ENCODE results near the gene PBX3.

- TF ChIP-seq CTCF (conservative IDR thresholded peaks at IDR 0.05 in 1 of 2, IDR thresholded peaks at IDR 0.05 in 1 of 2; ENCODE audit: low read depth in 1 of 2, low read length in 2 of 2), result no peak
- TF ChIP-seq EZH2 (IDR thresholded peaks at IDR 0.05; ENCODE audit: low read length, missing control alignments), result no peak
Measured at GRCh38 chr9:125972012-125972729, 225.0 kb downstream of the PBX3 start.
